GM21360 (cell line): ENCODE measurements around the gene PRR23E.

Experiments
- ATAC-seq: cut with Tn5 transposase; IDR thresholded peaks from one replicate; pipeline ENCODE4 v1.9.1; 2021; ENCODE audit warnings: mild to moderate bottlenecking, moderate library complexity; ENCODE audit not compliant: unreplicated experiment

The PRR23E gene

DNA sequence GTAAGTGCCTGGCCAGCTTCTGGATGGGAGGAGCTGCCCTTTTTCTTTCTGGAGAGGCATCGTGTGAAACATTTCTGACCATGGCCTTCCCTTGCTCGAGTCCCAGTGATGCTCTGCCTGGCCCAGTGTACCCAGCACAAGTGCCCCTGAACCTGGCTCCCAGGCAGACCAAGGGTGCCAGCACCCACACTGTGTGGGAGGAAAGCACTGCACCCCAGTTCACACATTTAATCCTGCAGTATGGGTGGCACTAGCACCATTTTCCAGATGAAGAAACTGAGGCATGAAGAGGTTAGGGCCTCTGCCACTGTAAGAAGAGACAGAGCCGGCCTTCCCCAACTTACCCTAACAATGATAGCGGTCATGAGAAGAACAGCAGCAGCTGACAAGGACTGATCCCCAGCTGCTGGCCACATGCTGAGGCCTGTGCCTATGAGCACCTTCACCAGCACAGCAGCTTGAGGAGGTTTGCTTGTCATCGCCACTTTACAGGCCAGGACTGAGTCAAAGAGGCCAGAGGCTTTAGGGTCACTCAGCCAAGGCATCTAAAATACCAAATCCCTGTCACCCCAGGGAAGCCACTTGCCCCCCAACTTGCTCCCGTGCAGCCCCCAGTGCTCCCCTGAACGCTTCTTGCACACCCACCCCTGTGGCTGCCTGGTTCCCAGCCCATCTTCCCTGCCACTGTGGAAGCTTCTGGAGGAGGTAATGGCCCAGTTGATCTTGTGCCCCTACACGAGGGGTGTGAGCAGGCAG, 15.0 kb downstream of the PRR23E start:
- ATAC-seq = no peak

DNA sequence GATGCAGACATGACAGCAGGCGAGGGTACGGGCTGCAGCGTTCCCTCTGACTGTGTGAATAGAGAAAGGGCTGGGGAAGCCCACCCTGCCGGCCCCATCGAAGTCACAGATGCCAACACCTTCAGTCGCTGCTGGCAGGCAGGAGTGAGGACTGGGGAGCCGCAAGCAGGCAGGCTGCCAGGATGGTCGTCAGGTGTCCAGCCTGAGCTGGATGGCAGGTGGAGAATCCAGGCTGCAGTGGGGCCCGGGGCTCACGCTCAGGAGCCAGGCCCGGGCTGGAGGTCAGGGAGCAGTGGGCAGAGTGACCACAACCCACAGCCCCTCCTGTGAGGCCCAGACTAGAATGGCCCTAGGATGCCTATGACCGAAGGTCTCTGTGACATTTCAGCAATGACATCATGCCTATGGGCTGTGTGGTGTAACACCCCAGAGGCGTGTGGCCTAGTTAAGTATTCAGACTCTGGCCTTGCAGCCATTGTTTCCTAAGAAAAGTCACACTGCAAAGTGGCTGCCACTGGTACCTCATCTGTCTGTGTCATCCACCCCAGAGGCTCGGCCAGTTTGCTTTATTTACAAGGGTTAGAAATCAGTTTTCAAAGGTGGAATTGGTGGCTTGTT, 15.7 kb downstream of the PRR23E start:
- ATAC-seq = no peak

DNA sequence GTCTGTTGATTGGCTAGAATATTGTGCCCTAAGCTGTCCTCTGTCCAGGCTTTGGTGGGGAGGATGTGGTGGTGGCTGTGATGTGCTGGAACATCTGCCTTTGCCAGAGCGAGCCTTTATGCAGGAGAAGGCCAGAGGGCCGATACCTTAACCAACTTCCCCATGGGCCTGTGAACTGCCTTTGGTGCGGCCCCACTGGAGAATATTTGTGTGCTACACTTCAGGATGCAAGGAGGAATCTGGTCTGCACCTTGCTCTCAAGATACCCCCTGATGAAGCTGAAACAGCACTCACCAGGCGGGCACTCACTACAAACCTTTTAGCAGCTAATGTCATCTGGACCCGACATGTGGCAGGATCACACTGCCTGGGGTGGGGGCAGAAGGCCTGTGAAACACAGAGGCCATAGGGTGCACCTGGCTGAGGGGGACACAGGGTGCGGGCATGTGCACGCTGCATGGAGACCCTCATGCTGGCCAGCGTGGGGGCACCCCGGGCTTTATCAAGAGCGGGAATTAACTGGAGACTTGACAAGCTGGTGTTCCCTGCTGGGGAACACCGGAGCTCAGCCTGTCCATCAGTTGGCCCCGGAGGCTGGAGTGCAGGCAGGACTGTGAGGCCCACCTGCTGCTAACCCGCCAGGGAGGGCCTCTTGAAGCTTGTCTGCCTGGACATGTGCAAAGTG, 16.4 kb downstream of the PRR23E start:
- ATAC-seq = no peak

DNA sequence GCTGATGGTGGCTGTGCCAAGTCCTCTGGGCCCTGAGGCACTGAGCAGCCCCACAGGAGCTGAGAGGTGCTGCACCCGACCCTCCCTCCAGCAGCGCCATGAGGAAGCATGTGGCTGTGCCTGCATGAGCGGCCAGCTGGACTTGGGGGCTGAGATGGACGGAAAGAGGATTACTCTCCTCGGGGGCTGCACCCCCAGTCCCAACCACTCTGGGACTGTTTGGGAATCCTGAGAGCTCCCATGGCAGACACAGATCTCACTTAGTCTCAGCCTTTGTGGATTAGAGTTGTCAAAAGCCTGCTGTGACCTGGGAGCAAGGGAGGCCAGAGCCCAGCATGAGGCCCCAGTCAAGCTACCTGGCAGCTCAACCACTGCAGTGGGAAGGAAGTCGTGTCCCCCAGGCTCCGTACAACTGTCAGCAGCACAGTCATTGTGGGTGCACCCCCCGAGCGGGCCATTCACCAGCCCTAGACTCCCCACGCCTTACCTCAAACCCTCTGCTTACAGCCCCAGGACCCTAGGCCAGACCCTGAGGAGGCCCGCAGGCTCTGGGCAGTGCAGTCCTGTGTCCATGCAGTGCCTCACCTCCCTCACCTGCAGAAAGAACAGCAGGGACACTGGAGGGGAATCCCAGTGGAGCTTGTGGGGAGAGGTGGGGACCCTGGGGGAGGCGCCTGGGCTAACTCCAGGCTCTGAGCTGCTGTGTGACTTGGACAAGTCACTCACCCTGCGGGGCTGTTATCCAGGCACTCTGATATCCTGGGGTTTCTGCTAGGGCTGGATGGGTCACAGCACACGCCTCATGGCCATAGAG, 17.1 kb downstream of the PRR23E start:
- no peak for ATAC-seq

DNA sequence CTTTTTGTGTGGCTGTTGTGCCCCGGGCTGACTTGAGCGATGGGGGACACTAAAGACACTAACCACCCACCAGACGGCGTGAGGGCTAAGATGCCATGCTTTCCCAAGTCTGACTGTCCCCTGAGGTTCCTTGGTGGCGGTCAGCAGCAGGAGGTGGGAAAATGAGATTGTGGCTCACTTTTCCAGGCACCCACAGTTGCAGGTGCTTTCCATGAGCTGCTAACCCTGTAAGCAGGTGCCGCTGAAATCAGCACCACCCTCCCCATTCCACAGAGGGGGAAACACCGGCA, 17.7 kb downstream of the PRR23E start:
- ATAC-seq = no peak

DNA sequence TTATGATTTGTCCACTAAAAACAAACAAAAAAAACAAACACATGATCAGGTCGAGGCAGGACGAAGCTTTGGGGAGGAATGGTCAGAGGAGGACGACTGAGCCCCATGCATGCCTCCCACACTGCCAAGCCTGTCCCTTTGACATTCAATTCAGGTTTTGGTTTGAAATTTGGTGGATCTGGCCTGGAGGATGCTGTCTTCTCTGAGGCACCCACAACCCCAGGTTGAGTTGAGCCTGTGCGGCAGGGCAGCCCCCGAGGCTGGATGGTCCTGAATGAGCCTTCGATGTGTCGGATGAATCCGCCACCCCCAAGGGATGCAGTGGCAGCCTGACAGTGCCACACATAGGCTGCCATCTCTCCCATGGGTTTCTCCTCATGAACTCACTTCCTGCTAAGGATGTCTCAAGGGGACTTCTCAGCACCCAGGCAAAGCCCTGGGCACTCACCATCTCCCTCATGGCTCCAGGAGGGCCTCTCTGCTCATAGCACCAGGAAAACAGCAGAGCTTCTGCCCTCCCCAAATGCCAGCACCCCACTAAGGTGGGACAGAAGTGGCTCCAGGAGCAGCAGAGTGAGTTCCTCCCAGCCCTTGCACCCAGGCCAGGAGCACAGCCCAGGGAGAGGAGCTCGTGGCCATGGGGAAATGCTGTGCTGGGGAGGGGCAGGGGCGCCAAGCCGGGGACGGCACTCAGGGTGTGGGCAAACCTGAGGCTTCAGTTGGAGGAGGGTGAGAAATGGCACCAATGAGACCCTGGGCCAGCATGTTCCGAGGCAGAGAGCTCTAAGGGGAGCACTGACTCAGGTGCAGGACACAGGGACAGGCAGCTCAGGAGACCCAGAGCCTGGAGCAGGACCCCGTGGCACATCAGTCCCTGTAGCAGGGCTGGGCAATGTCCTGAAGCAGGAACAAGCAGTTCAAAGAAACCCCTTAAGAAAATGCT, 18.5 kb downstream of the PRR23E start:
- ATAC-seq = no peak

DNA sequence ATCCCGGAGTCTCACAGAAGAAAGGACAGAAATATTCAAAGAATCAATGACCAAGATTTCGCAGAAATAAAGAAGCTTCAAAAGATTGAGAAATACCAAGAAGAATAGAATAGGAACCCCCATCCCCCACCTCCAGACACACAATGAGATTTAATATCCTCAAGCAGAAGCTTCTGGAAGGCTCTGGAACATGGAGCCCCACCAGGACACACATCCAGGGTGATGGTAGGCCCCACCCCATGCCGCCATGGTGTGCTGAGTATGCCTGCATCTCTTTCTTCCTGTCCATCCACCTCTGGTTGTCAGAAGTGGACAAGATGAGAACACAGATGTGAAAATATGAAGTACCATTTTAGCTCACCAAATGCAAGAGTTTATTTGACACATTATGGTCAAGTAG, 19.3 kb downstream of the PRR23E start:
- no peak for ATAC-seq

DNA sequence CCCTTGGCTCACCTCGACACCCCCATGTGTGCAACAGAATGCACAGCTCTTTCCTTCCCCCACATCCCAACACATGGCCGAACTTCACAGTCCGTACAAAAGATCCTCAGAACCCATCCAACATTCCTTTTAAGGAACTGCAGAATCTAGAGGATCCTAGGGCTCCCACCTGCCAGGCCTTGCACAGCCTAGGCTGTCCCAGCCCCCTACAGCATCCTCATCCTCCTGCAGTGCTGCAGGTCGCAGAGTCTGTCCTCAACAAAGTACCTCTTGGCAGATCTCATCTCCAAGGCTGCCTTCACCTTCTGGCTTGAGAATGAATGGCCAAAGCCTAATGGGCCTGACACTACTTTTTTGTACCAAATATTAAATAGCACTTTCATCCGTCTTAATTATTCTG, 19.8 kb downstream of the PRR23E start:
- ATAC-seq = no peak

DNA sequence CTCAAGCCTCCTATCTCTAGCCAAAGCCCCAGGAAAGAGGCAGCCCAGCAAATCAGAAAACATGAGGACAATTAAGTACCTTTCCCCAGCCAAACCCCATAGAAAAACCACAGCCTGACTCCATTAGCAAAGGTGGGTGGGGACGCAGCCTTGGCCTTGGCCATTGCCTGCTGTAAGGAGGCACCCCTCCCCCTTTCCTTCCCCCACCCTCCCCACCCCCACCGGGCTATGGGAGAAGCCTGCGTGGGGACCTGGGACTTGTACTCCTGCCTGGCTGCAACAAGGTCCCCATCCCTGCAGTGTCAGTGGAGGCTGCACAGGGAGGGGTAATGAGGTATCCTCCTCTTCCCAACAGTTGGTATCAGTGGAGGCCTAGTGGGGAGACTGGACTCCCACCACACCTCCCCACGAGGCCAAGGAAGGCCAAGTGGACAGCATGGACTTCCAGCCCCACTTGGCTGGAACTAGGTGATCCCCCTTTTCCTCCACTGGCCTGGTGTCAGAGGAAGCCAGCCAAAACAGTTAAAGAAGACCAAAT, 20.5 kb downstream of the PRR23E start:
- no peak for ATAC-seq

DNA sequence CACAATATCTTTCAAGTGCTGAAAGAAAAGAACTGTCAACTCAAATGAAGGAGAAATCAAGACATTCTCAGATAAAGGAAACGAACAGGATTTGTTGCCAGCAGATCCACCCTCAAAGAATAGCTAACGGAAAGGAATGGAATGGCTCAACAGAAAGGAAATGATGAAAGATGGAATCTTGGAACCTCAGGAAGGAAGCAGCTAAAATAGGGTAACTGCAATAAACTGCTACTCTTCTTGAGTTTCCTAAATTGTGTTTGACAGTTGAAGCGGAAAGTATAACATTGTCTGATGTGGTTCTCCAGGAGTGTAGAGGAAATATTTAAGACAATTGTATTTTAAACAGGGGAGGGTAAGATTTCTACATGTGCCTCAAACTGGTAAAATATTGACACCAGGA, 22.0 kb downstream of the PRR23E start:
- ATAC-seq = no peak

DNA sequence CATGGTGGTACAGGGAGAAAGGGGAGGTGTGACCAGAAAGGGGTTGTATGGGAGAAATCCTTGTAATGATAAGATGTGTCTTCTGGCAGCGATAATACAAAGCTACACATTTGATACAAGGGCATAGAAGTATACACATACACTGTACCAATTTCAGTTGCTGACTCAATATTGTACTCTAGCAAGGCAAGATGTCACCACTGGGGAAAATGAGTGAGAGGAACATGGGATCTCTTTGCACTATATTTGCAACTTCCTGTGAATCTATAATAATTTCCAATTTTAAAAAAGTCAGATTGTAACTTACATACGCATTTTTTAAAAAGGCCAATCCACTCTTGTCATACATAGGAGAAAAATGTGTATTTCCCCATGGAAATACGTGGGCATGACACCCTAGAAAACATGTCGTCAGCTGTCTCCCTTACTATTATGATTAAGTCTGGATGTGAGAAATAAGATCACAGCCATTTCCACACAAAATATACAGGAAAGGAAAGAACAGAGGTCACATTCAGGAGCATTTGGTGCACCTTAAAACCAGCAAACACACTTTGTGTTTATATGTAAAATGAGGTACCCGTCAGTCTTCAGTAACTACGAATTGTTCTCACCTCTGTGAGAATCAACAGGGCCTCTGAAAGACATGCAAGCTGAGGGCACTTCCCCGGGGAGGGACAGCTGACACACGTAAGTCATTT, 22.9 kb downstream of the PRR23E start:
- ATAC-seq = no peak

DNA sequence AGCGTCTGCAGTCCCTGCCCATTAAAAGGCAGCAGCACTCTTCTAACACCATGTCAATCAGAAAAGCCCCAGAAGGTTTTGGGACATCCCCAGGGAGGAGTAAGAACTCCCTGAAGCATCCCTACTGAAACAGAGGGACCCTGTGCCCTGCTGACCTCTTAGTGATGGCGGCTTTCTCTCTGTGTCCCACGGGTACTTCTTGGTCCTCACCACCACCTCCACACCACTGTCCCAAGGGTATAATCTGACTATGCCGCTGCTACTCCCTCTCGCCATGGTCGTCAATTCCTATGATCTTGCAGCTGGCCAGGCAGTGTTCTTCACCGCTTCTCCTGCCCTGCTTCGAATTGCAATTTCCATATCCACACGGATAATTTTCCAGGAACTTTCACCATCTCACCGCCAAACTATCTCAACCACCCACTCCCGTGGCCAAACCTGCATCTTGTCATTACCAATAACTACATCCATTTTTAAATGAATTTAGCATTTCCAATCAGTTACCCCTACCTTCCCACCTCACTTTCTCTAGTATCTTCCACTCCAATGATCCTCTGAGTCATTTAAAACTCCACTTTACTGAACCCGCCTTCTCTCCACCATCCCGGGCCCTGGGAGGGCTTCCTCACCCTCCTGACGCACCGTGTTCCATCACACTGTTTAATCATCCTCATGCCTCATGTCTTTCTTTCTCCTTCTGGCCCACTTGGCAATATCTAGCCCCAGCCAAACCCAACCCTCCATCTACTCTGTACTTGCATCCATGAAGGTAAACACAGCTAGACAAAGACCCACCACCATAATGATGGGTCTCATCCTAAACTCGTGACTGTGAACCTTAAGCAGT, 23.7 kb downstream of the PRR23E start:
- no peak for ATAC-seq

DNA sequence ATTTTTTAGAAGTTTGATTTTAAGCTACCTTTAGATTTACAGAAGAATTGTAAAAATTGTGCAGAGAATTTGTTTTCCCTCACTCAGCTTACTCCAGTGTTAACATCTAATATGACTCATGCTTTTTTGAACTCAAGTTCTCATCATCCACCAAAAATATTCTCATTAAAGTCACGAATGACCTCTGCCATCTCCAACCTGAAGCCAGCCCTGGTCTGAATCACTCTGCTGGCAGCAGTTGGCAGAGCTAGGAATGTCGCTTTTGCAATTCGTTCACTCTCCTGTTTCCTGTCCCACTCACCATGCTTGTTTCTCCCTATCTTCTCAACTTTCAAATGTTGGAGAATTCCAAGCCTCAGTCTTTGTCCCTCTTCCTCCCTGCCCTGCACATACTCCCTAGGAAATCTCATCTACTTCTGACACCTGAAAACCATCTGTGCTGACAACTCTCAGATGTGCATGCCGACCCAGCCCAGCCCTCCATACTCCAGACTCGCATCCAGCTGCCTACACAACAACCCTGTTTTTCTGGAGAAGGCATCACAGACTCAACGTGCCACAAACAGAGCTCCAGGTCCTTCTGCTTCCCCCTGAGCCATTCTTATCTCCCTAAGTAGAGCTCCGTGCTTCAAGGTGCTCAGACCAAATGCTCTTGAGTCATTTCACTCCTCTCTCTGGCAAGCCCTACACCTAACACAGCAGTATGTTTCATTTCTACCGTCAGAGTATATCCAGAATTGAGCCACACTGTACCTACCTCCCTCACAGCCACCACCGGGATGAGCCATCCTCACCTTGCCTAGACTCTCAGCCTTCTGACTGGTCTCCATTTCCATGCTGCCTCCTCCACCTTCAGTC, 24.9 kb downstream of the PRR23E start:
- ATAC-seq = no peak

DNA sequence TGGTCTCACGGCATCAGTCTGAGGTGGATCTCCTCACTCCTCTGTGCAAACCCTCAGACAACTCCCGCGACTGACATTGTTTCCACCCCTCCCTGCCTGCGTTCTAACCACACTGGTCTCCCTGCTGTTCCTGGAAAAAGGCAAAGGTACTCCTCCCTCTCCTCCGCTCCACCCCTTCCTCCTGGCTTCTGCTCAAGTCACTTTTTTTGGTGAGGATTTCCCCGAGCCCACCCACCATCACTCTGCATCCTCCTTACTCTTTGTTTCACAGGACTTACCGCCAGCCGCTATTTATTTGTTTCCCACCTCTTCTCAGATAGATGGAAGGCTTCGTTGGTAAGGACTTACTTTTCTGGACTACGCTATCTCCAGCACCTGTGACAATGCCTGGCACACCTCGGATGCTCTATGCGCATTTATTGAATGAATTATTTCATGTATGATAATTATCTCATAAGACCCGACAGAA, 25.6 kb downstream of the PRR23E start:
- ATAC-seq = no peak

DNA sequence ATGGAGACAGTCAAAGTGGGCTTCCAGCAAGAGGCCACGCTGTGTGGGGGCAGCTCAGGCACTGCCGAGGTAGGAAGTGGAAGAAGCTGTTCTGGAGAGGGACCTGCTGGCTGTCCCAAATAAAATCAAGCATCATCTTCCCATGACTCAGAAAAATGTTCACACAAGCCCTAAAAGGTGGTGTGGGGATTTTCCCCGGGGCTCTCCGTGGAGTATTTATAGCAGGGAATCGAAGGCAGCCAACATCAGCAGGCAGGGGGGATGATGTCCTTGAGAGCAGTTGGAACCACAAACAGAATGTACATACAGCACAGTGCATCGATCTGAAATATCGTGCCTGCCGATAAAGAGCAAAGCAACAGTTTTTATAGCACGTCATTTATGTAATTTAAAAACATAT, 27.6 kb downstream of the PRR23E start:
- no peak for ATAC-seq

DNA sequence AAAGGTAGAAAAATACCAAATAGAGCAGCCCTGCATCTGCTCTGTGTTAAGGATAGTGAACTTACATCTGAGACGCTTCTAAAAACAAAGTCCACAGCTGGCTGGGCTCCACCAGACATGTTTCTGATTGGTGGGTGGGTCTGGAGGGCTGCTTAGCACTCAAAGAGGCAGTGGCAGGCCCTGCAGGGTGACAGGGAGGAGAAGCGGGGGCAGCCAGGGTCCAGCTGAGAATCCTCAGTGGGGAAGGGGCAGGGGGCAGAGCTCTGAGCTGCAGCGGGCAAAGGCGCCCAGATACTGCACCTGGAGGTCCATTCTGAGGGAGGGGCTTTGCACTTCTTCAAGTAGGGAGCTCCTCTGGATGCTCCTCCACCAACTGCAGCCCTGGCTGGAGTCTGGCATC, 28.1 kb downstream of the PRR23E start:
- no peak for ATAC-seq

DNA sequence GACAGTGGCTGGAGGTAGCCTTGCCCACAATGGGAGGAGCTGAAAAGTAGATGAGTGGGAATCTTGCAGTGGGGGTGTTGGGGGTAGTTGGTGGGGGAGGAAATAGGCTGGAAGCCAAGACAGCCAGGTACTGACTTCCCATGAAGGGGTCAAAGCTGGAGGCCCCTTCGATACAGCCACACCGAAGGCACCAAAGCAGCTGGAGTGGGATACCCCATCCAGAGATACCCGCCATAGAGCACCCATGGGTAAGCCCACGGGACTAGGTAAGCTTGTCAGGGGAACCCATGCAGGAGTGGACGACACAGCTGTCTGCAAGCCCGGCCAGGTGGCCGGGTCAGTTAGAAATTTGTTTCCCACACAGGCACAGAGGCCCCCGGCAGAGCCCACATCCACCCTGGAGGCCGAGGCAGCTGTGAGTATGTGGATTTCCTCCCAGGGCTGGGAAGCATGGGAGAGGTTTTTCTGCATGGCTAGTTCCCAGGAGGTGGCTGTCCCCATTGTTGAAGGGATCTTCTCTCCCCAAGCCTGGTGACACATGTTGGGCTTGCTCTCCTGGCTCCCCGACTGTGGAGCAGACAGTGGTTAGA, 28.6 kb downstream of the PRR23E start:
- ATAC-seq = no peak
